ENCODE data around the gene PFKFB4. TPM values are rescaled to one million over a fixed set of nuclear protein-coding genes. Genes with fewer than 3 reads are reported as not detected.

Gene PFKFB4
- total RNA-seq, 4 donors from 2014 or later, result 1.8 to 2.9 (median 1.9) TPM

- DNase-seq (ENCODE audit: extremely low spot score), result no peak
- Histone ChIP-seq H3K4me1 (peaks cover 40 to 72% (median 45%) of the 10 kb centered on the region in 4 donors), H3K27ac (replicated peaks in 1 of 4) (peak overlapping the region; percentile 70 to 84 (median 78)), H3K4me3 (no peak overlapping the region), H3K9me3 (no peaks in the 10 kb centered on the region), H3K36me3 (peaks cover 50 to 69% (median 65%) of the 10 kb centered on the region in 4 donors), H3K27me3 (peaks cover 0 to 18% (median 0%) of the 10 kb centered on the region in 4 donors)
- TF ChIP-seq CTCF (IDR thresholded peaks at IDR 0.05), result no peak
- no peak for TF ChIP-seq EP300 (IDR thresholded peaks at IDR 0.05)
- no peak for TF ChIP-seq POLR2A (IDR thresholded peaks at IDR 0.05; ENCODE audit: low read depth)
- intact Hi-C loops (cut with DNase I), result no loop called here
- 76% methylated on average over 9 of the region's 11 CpGs for WGBS
Measured at GRCh38 chr3:48599077-48599501, 42.5 kb upstream of the PFKFB4 start.

DNA sequence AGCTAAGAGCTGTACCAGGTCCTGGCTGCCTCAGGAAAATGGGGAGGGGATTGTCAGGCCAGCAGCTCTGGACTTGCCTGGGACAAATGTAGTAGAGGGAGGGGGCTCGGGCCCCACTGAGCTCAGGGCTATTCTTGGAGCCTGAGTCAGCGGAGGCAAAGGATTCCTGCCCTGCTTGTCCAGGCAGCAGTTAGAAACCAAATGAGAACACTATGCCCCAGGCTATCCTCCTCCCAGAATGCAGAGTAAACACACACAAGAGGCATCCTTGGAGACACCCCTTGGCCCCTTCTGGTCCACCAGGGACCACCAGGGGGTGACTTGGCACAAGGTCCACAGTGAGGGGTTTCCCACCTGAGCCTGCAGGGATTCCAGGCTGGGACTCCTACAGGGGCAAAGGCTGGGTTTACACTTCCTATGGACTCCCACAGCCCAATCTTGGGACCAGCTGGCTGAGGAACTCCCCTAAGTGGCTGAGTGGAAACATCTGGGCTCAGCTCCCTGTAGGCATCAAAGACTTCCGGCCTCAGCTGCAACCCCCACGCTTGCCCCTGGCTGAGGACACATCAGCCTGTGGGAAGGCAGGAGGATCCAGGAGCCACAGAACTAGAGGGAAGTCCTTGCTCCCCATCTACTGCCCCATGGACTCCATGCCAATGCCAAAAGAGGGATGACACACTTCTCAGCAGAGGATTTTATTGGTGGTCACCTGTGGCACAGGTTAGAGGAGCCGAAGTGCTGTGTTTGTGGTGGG lies 41.9 kb upstream of the PFKFB4 start:
- TF ChIP-seq CTCF (IDR thresholded peaks at IDR 0.05), result no peak
- TF ChIP-seq EP300 (IDR thresholded peaks at IDR 0.05), result no peak
- TF ChIP-seq POLR2AphosphoS5 (IDR thresholded peaks at IDR 0.05), result peak; percentile 64 to 69
- H3K9me3 ChIP-seq, result no peaks in the 10 kb centered on the region
- DNase-seq (ENCODE audit: extremely low spot score), result no peak
- intact Hi-C loops (cut with DNase I), result no loop called here
- H3K27ac ChIP-seq (replicated peaks in 1 of 4), result peak overlapping the region; percentile 70 to 84 (median 78)
- H3K36me3 ChIP-seq, result peaks cover 44 to 63% (median 59%) of the 10 kb centered on the region in 4 donors
- H3K27me3 ChIP-seq, result peaks cover 0 to 24% (median 0%) of the 10 kb centered on the region in 4 donors
- H3K4me1 ChIP-seq, result peaks cover 40 to 72% (median 47%) of the 10 kb centered on the region in 4 donors
- H3K4me3 ChIP-seq, result no peak overlapping the region
- 38% methylated on average over 3 of the region's 5 CpGs for WGBS

- intact Hi-C loops (cut with DNase I), result no loop called here
- TF ChIP-seq POLR2AphosphoS5 (IDR thresholded peaks at IDR 0.05) (no peak), CTCF (IDR thresholded peaks at IDR 0.05) (no peak), EP300 (IDR thresholded peaks at IDR 0.05) (no peak), POLR2A (IDR thresholded peaks at IDR 0.05; ENCODE audit: low read depth) (no peak)
- Histone ChIP-seq H3K9me3 (no peaks in the 10 kb centered on the region), H3K4me3 (no peak overlapping the region), H3K36me3 (peaks cover 33 to 52% (median 48%) of the 10 kb centered on the region in 4 donors), H3K27ac (replicated peaks in 1 of 4) (peak overlapping the region; percentile 70 to 84 (median 78)), H3K4me1 (peaks cover 40 to 72% (median 47%) of the 10 kb centered on the region in 4 donors), H3K27me3 (peaks cover 0 to 35% (median 0%) of the 10 kb centered on the region in 4 donors)
- no peak for DNase-seq (ENCODE audit: extremely low spot score)
- WGBS, result 92% methylated on average over 4 of the region's 6 CpGs
Measured at GRCh38 chr3:48597408-48597800, 40.8 kb upstream of the PFKFB4 start.

GRCh38 chr3:48596676-48597407 lies 40.2 kb upstream of the PFKFB4 start:
- no peak for DNase-seq (ENCODE audit: extremely low spot score)
- Histone ChIP-seq H3K27ac (replicated peaks in 1 of 4) (peak overlapping the region; percentile 70 to 84 (median 78)), H3K4me1 (peaks cover 40 to 72% (median 47%) of the 10 kb centered on the region in 4 donors), H3K9me3 (no peaks in the 10 kb centered on the region), H3K27me3 (peaks cover 0 to 38% (median 0%) of the 10 kb centered on the region in 4 donors), H3K36me3 (peaks cover 28 to 46% (median 42%) of the 10 kb centered on the region in 4 donors), H3K4me3 (no peak overlapping the region)
- TF ChIP-seq POLR2AphosphoS5 (IDR thresholded peaks at IDR 0.05) (no peak), CTCF (IDR thresholded peaks at IDR 0.05) (no peak), POLR2A (IDR thresholded peaks at IDR 0.05; ENCODE audit: low read depth) (no peak), EP300 (IDR thresholded peaks at IDR 0.05) (no peak)
- intact Hi-C loops (cut with DNase I), result no loop called here
- WGBS, result 87% methylated on average over 5 of the region's 8 CpGs
